GM15510 (cell line): ENCODE data around the gene MAT1A.

ENCODE experiments used
- POLR2A ChIP-seq: IDR thresholded peaks from 3 replicates; pipeline ENCODE4 v1.6.1; 2011; ENCODE audit warnings: borderline replicate concordance; ENCODE audit not compliant: insufficient read length; ENCODE audit errors: extremely low read depth

The MAT1A gene

GRCh38 chr10:80292607-80293239, 3.3 kb upstream of the MAT1A start:
- no peak for TF ChIP-seq POLR2A

GRCh38 chr10:80290474-80291220, 1.2 kb upstream of the MAT1A start:
- no peak for TF ChIP-seq POLR2A

DNA sequence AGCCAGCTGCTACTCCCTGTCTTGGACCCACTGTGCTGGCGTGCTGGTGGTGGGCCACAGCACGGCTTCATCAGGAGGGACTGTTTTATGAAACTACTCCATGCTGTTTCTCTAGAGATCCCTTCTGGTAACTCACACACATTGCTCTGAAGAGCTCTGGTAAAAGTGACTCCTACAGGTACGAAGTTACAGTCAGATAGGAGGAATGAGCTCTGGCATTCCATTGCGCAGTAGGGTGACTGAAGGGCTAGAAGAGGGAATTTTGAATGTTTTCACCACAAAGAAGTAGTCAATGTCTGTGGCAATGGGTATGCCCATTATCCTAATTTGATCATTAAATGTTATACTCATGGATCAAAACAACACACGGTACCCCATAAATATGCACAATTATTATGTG, 609 bp downstream of the MAT1A start:
- TF ChIP-seq POLR2A, result no peak

- no peak for TF ChIP-seq POLR2A
These were observed 4.9 kb downstream of the MAT1A start for GRCh38 chr10:80284522-80284921.

- TF ChIP-seq POLR2A, result no peak
These were observed 5.8 kb downstream of the MAT1A start for GRCh38 chr10:80283536-80284199.

GRCh38 chr10:80283119-80283518, 6.3 kb downstream of the MAT1A start:
- no peak for TF ChIP-seq POLR2A

- TF ChIP-seq POLR2A, result no peak
These were observed 7.4 kb downstream of the MAT1A start for GRCh38 chr10:80281784-80282765.

DNA sequence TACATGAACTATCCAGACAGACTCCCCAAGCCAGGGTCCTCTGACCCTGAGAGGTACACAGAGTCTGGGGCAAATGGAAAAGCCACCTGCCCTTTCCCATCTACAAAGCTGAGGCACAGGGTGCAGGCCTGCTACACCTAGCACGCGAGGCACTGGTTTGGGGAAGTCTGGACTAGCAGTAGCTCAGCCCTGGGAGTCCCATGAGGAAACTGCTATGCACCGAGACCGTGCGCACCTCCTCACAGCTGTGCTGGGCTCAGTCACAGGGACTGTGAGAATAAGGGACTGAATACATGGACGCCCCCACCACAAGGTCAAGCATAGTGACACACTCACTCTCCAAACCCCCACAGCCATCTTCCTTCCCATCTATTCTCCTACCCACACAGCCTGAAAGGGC, 8.2 kb downstream of the MAT1A start:
- TF ChIP-seq POLR2A, result no peak

DNA sequence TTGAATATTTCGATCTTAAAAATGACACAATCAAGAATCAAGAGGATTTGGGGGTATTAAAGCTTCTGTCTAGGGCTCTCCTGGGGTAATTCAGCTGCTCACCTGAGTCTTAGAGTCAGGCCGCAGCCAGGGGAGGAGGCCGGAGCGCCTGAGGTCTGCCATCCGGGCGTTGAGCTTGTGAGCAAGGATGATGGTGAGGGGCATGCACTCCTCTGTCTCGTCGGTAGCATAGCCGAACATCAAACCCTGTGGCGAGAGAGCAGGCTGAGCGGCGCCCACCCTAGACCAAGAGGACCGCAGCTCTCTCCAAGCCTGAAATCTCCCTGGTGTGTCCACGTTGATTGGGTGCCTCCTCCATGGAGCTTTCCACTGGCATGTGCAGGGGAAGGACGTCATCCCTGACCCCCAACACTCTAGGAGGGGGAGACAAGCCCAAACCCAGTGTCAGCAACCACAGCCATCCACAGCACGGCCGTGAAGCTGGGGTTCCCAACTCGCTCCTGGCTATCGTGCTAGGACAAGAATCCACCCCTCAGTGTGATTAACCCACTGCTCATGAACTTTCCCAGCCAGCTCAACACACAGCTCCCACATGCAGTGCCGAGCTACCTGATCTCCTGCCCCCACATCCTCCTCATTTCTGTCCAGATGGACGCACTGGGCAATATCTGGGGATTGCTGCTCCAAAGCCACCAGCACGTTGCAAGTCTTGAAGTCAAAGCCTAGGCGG, 9.2 kb downstream of the MAT1A start:
- TF ChIP-seq POLR2A, result no peak

- TF ChIP-seq POLR2A, result no peak
These were observed 10.3 kb downstream of the MAT1A start for GRCh38 chr10:80279146-80279545.

DNA sequence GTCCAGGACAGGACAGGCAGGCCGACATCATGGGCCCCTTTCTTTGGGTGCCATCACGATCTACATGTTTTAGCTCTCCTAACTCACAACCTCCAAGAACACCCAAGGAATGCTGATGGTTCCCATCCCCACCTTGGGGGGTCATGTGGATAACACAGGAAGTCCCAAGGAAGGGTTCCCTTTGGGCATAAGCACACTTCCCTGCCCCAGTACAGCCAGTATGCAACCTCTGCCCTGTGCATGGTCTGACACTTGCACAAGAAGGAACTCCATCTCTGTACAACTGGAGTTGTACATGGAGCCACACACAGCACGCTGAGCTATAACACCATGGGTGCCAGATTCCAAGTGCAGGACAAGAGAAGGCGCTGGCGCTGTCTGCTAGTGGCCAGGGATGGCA, 11.0 kb downstream of the MAT1A start:
- TF ChIP-seq POLR2A, result no peak

DNA sequence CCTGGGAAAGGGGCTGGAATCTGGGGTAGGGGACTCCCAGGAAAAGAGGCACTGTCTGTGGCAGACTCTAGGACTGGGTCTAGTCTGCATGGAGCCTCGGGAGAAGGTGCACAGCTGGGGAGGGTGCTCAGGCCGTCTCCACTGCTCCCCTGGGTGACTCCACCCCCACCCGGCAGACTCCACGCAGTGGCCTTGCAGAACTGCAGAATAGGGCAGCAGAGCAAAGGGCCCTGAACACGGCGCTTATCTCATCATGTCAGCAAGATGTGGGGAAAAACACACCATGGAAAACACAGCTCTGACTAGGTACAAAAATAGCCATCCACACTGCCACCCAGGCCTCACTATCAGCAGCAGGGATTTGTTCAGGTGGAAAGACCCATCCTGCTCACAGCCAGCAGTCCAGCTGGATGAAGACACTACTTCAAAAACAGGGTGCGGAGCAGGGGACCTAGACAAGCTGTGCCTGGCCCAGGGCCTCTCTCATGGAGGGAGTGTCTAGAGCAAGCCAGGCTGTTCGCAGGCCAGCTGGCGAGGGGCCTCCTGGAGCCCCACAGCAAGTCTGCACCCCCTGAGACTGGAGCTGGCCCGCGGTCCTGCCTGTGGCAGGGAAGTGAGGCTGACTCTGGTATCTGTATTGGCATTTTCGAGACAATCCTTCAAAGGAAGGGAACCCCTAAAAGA, 11.7 kb downstream of the MAT1A start:
- no peak for TF ChIP-seq POLR2A

GRCh38 chr10:80277016-80277415, 12.4 kb downstream of the MAT1A start:
- TF ChIP-seq POLR2A, result no peak

DNA sequence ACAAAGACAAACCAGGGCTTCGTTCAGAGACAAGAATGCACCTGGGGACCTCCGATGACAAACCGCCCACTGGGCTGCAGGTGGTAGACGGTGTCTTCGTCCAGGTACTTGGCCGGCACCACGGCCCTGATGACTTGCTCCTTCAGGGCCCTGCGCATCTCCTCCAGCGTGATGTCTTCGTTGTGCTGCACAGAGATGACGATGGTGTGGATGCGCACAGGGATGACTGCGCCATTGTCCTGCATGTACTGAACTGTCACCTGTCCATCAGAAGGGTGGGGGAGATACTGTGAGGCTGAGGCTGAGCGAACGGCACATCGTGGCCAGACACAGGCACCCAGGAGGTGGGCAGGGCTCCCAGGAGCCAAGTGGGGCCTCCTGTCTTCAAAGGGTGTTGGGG, 13.1 kb downstream of the MAT1A start:
- no peak for TF ChIP-seq POLR2A

DNA sequence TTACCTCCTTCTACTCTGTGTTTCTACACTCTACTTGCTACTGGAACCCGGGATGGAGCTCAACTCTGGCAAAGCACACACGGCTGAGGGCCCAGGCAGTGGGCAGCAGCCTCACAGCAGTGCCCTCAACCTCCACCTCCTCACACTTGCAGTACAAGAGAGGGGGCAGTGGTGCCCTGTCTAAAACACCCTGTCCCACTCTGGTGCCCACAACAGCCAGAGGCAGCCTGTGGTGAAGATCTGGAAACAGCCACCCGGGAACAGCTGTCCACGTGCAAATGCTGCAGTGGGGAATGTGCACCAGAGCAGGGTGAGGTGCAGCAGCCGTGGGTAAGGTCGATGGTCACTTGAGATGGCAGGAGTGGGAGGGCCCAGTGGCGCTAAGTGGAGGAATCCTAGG, 13.7 kb downstream of the MAT1A start:
- TF ChIP-seq POLR2A, result no peak

DNA sequence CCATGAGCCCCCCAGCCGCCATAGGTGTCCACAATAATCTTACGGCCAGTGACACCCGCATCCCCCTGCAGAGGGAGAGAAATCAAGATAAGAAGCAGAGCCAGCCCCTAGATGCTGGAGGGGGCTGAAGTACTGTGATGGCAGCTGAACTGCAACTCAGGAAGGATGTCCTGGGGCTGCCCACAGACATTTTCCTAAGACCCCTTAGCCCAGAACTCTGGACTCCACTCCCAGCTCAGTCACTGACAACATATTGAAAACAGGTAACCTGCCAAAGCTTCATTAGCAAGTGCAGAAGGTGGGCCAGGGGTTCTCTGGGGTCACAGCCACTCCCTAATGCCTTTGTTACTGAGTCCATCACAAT, 14.3 kb downstream of the MAT1A start:
- no peak for TF ChIP-seq POLR2A
